HG02852 (cell line): ENCODE data around the gene ZCCHC2.

Source experiments
- ATAC-seq: cut with Tn5 transposase; IDR thresholded peaks from one replicate; pipeline ENCODE4 v1.9.1; 2021; ENCODE audit warnings: mild to moderate bottlenecking, moderate library complexity; ENCODE audit not compliant: unreplicated experiment

The ZCCHC2 gene

DNA sequence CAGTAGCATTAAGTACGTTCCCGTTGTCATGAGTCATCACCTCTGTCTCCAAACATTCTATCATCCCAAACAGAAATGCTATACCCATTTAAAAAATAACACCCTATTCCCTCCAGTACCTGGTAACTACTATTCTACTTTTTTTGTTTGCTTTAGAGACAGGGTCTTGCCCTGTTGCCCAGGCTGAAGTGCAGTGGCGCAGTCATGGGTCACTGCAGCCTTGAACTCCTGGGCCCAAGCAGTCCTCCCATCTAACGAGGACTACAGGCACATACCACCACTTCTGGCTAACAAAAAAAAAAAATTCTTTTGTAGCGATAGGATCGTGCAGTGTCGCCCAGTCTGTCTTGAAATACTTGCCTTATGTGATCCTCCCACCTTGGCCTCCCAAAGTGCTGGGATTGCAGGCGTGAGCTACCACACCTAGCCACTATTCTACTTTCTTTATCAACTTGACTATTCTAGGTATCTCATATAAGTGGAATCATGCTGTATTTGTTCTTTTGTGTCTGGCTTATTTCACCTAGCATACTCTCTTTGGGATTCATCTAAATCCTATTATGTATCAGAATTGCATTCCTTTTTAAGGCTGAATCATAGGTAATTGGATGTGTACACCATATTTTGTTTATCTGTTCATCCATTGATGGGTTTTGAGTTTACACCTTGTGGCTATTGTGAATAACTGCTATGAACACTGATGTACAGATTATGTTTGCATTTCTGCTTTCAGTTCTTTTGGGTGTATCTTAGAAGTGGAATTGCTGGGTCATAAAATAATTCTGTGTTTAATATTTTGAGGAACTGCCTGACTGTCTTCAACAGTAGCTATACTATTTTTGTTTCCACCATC lies 14.4 kb downstream of the ZCCHC2 start:
- ATAC-seq = no peak

DNA sequence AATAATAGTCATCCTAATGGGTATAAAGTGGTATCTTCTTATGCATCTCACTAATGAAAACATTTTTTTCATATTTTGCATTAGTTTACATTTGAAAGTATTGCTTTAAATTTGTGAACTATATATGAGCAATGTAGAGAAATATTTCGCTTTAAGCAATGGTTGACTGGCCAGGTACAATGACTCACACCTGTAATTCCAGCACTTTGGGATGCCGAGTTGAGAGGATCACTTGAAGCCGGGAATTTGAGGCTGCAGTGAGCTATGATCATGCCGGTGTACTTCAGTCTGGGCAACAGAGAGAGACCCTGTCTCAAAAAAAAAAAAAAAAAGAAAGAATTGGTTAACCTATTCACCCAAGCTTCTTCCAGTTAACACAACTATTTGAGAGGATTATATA lies 15.1 kb downstream of the ZCCHC2 start:
- ATAC-seq = no peak

DNA sequence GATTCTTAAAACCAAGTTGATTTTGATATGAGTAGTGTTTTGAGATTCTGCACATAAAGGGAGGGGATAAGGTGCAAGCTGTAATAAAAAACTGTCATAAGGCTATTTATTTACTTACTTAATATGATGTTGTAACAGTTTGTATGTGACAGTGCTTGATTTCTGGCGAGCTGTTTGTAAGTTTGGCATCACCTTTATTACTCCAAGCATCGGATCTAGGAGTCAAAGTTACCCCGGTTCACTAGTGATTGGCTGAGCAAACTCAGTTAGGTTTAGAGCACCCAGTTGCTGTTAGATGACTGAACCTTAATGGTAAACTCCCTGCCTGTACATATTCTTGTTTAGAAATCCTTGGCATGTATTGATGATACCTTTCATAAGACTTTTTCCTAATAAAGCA lies 16.1 kb downstream of the ZCCHC2 start:
- no peak for ATAC-seq

DNA sequence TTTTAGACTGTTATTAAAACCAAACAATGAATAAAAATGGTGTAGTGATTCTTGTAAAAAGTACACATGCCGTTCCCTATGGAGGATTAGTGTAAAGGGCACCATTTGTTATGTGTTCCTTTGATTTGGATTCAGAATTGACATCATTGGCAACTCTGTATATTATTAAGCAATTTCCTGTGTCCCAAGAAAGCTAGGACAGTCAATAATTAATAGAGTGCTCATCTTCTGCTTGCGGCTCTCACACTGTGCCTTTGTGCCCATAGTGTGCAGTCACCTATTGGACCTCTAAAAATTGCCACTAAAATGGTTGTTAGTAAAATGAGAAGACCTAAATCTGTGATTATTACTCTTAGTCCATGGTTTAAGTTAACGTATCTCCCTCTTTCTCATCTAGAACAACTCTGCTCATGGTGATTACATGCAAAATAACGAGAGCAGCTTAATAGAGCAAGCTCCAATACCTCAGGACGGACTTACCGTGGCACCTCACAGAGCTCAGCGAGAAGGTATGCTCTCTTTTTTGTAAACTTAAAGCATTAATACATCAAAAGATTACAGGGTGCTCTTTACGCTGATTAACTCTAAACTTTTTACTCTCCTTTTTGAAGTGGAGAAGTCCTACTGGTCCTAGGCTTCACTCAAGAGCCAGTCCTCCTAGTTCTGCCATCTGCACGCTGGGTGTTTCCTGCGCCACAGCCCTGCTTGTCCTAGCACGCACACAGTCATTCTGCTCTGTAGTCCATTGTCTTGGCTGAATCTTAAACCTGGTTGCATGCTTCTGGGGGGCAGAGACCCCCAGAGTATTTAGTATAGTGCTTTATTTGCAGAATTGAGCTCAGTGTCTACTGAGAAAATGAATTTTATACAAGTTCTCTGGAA lies 16.7 kb downstream of the ZCCHC2 start:
- ATAC-seq = no peak

DNA sequence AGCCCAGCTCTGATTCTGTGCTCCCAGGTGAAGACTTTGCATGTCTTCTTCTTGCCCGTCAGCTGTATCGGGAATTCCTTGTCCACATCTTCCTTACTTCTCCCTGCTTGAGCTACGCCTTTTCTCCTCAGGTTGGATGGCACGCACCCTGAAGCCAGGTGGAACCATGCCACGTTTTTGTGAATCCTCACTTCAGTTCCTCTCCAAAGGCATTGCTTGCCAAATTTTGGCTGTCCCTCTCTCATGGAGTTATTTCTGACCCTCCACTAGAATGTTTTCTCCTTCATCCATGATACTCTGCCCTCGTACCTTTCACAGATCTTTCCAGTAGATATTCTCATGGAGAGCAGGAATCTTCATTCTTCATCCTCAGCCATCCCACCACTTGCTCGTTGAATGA lies 20.2 kb downstream of the ZCCHC2 start:
- ATAC-seq = no peak

DNA sequence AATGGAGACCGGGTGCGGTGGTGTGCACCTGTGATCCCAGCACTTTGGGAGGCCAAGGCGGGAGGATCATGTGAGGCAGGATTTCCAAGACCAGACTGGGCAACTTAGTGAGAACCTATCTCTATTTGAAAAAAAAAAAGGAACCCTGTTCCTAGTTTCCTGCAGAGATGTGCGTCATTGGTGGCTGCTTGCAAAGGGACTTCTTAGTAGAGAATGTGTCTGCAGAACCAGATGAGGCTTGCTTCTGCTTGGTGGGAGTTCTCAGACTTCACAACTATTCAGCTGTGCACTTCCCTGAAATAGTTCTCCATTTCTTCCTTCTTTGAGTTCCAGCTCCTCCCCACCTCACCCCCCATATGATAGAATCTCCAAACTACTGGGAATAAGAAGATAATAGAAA lies 22.3 kb downstream of the ZCCHC2 start:
- no peak for ATAC-seq

DNA sequence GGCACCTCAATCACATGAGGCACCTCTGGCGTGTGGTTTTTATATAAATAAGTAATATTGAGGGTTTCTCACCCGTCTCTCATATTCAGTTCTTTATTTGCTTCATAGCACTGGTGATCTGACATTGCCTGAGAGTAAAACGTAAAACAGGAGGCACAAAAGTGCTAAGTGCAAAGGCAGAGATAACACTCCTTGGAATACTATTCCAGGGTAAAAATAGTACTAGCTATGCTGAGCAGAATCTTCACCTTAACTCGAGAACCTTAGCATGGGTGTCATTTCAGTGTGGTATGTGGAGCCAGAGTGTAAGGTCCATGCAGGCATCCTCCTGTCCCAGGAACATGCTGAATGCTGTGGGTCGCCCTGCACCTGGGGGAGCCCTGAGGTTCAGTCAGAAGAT lies 26.9 kb downstream of the ZCCHC2 start:
- no peak for ATAC-seq

DNA sequence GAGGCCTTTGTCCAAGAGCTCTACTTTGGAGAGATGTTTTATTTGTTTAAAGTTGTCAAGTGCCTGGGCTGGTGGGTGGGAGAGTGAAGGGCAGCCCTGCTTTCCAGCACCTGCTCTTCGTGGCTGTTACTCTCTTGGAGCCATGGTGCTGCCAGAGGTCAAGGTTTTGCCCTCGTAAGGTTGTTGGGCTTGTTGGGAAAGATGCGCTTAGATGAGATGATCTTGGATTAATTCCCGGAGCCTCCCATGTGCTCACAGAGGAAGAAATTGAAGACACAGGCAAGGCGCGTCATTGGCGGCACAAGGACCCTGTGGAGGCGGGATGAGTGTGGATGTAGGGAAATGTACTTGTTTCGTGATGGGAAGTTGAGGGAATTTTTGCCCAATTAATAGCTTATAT lies 27.9 kb downstream of the ZCCHC2 start:
- ATAC-seq = no peak

DNA sequence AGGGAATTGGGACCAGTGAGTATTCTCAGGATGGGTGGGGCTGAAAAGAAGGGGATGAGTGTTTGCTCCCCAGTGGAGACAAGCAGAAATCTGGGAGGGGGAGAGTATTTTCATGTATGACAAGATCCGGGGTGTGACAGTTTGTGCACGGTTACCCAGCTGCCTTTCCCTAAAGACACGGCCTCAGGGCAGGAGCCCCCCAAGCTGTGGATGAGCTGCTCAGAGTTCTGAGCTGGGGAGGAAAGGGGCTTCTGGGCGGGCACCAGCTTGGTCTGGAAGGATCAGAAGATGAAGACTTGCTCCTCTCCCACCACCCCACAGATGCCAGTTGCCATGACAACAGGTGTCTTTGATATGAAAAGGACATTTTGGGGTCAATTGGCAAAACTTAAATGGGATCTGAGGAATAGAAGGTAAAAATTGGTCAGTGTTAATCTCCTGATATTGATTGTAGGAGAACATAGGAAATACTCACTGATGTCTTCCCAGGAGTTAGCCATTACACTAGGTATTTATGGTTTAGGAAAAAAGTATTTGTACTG lies 29.2 kb downstream of the ZCCHC2 start:
- ATAC-seq = no peak

DNA sequence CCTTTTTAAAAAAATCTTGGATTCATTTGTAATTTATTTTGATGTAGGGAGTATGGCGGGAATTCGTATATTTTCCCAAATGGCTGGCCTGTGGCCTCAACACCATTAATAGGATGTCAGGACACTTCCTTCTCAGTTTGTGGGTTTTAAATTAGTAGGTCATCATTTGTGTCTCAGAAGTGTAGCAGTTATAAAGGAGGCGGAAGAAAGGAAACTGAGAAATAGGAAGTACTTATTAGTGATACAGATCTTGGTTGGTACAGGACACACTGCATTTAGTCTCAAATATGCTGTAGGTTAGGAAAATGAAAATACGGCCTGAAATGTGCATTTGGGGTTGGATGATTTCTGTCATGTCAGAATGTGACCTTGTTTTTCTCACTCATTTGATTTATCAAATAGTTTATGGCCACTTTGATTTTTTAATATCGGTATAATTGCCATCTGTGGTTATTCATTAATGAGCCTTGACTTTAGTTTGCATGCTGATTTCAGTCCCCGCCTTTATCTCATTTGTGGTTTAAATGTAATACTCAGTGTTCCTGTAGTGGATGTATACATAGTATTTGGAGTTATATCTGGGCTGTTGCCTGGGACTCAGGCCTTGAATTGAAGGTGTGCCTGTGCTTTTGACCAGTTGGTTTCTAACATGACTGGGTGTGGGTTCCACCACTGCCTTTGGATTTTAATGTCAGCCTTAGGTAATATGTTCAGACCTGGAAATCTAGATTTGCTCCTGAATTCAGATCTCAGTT lies 31.4 kb downstream of the ZCCHC2 start:
- ATAC-seq = no peak

DNA sequence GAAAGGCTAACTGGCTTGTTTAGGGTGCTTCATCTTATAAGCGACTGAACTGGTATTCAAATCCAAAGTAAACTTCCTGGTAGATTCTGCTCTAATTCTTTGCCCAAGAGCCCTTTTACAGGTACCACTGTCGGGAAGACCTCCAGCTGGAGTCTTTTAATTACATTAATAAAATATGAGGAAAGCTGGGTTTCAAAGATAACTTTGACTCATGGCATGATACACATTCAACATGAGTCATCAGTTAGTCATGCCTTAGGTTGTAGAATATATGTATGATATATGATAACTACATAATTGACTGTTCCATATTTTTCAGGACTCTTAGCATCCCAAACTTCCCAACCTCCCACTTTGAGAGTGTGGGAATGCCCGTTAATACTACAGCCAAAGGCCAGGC lies 32.3 kb downstream of the ZCCHC2 start:
- ATAC-seq = no peak

DNA sequence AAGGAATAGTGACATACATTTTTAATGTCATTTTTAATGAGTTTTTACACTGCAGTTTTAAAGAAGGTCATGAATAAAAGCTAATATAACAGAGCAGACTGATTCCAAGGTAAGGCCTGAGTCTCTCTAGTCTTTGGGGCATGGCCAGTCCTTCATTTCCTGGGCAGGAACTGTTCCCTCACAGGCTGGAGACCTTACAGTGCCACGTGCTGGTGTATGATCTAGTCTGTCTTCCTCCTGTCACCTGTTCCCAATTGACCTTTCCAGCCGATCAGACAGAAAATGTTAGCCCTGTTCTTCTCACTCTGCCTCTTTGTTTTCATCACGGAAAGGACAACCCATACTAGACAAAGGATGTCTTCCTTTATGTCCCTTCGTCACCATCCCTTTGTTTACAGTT lies 33.6 kb downstream of the ZCCHC2 start:
- no peak for ATAC-seq

DNA sequence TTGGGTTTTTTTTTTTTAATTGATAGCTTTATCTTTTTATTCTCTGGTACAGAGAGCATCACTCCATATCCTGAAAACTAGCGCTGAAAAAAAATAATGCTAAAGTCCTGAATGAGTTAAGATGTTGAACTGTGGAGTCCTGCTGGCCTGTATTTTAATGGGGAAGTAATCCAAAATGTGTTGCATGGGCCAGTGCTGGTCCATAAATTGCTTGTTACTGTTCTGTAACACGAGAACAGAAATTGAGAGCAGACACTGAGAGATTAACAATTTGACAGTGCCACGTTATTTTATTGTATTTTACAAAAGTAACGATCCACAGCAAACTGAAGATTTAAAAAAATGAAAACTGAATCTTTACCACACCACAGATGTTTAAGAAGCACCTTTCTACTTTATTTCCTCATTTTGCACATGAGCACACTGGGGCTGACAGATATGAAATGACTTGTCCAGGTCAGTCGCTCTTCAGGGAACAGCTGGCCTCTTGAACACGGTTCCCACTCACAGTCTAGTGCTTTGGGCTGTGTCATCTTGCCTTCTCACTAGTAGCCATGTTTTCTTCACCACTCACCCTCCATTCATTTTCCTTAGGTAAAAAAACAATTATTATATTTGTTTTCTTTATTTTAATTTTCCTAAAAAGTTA lies 35.3 kb downstream of the ZCCHC2 start:
- ATAC-seq = peak; percentile 84

DNA sequence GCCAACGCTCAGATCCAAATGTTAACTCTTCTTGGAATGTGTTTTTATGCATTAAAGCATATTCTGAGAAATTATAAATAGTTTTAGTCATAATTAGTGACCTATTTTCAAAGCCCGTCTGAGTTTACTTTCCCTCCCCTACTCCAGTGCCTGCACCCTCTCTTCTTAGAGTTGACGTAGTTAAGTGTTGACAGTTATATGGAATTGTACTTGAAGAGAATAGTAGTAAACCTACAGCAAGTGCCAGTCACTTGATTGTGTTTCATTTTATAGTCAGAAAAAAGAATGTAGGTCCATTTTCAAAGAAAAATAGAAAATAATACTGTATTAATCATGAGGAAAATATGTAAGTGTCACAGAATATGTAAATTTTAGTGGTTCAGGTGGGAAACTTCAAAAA lies 41.2 kb downstream of the ZCCHC2 start:
- ATAC-seq = no peak

DNA sequence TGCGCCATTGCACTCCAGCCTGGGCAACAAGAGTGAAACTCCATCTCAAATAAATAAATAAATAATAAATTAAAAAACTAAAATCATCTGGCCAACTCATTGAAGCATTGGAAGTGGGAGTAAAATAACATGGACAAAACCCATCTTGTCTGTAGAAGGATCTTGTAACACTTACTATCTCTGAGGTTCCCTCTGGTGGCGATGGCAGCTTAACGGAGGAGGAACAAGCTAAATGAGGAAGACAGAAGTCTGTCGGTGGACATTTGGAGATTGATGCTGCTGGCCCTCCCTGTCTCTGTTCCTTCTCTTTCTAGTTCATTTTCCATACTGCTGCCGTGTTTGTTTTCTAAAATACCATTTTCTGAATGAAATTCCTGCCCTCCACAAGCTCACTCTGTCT lies 43.4 kb downstream of the ZCCHC2 start:
- ATAC-seq = no peak

DNA sequence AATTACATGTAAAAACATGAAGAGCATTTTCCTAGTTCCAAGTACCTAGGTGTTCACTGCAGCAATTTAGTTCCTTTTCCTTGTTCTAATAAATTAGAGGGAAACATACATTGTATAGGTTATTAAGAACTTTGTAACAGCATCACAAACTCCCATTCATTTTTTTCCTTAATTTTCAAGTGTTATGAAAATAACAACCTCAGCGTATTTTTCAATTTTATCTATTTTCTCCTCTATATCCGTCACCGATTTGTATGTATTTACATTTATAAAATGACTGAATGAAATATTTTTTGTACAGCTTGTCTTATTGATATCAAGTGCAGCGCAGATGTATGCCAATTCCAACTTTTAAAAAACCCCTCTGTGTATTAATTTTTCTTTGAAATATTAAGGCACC lies 44.0 kb downstream of the ZCCHC2 start:
- no peak for ATAC-seq

DNA sequence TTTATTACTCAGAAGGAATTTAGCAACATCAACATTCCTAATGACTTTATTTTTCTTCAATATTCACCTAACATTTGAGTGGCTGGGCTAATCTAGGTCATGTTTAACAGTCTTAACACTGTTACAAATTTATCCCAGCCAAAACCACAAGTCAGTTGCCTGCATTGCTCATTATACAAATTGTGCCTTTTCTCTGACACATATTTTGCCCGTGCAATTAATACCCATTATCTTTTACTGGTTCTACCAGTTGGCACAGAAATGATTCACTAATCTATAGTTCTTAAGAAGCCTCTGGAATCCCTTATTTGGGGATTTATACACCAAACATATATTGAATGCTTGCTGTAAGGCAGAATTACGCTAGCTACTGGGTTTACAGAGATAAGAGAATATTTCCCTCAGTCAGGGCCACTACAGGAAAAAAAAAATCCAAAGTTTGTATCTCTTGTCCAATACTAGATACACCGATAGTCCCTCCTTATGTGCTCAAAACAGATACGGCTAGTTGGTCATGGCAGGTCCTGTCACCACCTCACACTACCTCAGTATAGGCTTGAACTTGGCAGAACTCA lies 46.3 kb downstream of the ZCCHC2 start:
- ATAC-seq = no peak

DNA sequence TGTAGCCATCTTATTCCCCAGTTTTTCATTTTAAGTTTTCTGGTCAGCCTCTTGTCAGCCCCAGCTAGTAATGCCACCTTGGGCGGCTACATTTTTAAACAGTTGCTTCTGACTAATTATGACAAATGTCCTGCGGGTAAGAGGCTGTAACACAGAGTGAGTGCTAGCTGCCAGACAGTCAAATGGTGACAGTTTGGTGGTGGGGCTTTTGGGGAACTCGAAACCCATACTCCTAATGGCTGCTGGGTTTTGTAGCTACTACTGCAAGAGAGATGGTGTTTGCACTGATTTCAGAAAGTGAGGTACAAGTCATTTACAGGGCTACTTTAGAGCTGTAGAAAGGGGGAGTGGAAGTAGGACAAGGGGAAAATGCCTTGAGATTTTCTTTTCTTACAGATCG lies 48.2 kb downstream of the ZCCHC2 start:
- no peak for ATAC-seq

DNA sequence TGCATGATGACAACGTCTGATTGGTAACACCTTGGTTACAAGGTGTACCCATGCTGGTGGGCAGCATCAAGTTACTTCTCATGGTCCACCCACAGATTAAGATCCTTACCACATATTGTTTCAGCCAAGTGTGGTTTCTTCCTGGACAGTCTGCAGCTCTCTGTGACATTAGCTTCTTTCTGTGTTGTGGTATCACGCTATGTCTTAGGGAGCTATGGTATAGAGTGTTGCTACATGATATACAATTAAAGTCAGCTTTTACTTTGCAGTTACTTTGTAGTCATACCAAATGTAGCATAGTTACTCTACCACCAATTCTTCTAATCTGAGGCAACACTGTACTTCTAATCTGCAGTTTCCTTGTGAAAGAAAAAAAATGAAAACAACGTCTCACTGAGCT lies 48.8 kb downstream of the ZCCHC2 start:
- ATAC-seq = no peak

DNA sequence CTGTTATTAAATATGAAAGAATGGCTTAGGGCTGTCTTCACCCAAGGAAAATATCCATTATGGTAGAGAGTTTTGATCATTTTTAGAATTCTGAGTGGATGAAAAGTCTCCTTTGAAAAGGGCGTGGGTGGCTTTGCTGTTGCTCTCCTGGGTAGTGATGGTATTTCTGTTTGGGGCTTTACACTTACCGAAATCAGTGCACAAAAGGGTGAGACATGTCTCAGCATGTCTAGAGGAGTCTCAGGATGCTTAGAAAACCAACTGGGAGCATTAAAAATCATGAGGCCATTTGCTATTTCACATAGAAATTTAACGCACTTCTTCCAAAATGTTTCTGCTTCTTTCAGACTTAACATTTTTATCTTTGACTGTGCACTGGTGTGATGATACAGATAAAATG lies 49.6 kb downstream of the ZCCHC2 start:
- ATAC-seq = no peak
